Mucosa of descending colon (tissue), 3 donors: Measurements from ENCODE around the gene ARV1. TPM values are rescaled to one million over a fixed set of nuclear protein-coding genes. Genes with fewer than 3 reads are reported as not detected.

ENCODE experiments used
- ATAC-seq: fragments of 200-7000 bp; cut with Tn5 transposase; one replicate; pipeline ENCODE4 v1.9.1; 2020; ENCODE audit warnings: mild to moderate bottlenecking, moderate library complexity
- DNase-seq, 3 donors: peaks; one replicate each; pipeline ENCODE4 v3.0.0-alpha.2; 2020
- H3K36me3 ChIP-seq: fragments of 200-600 bp; one replicate; pipeline ENCODE4 v1.8.0; 2021; ENCODE audit warnings: low read depth, mild to moderate bottlenecking
- H3K4me1 ChIP-seq: fragments of 200-600 bp; one replicate; pipeline ENCODE4 v1.8.0; 2021; ENCODE audit warnings: low read depth, mild to moderate bottlenecking
- H3K4me3 ChIP-seq: fragments of 200-600 bp; one replicate; pipeline ENCODE4 v1.8.0; 2021; ENCODE audit warnings: mild to moderate bottlenecking
- H3K9me3 ChIP-seq: fragments of 200-600 bp; one replicate; pipeline ENCODE4 v1.8.0; 2021; ENCODE audit warnings: mild to moderate bottlenecking
- CTCF ChIP-seq: fragments of 200-600 bp; IDR thresholded peaks from one replicate; pipeline ENCODE4 v1.8.0; 2022; ENCODE audit warnings: antibody characterized with exemption, mild to moderate bottlenecking
- intact Hi-C, 2 donors: fragments of 100-400 bp; cut with DNase I in 1 of 2; cut with micrococcal nuclease in 1 of 2; formaldehyde crosslinking; loops; one replicate each; pipeline versions ENCODE4 v1.11.0 to v1.11.1; 2022; cut with DNase I, micrococcal nuclease
- total RNA-seq, 3 donors: library from RNA; stranded (reverse); fragmentation: NEBNext Ultra II Directional in 2 of 3; extraction: Animal tissue kit (Norgen Biotek cat#: 25700) in 2 of 3; gene quantifications; one replicate each; pipeline versions ENCODE4 v1.2.1 to v1.2.4, GENCODE V29; 2021 to 2023
- donor health status: DM: no; HTN: no; CAD: no; lungs with moderate emphysema.
- donor health status: DM: no; HTN: no; CAD: no.
- donor health status: DM: no; HTN: yes; CAD: no.

Gene ARV1
- total RNA-seq, 3 donors from 2014 or later: 22.4 to 33.2 (median 30.3) TPM

DNA sequence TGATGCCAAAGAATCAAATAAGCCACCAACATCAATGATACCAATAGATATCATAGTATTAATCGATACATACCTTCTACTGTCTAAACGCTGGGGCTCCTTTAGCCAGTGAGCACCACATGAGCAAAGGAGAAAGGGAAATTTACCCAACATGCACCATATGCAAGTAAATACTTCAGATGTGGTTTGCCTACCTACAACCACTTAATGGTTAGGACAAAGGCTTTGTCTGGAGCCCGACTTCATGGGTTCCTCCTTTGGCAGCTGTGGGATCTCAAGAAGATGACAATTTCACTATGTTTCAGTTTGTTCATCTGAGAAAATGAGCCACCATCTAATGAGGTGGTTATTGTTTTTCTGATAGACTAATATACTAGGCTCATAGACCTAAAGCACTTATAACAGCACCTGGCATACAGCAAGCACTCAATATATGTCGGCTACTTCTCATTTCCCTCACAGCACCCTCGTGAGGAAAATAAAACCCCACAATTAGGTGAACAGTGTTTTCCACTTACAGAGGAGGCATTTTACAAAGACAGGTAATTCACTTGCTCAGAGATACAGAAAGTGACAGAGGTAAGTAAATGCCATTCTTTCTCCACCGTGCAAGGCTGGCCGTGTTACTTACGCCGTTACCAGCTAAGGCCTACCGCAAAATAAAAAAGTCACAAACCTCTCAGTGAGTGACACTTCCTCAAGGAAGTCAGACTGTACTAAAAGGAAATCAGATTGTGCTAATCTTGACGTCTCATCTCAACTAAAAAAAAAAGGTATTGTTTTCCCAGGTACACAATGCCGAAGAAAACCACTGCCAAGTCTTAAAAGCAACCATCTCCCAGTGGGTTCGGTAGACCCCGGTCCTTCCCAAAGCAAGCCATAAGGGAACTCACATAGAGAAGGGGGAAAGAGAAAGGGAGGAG is 1.8 kb upstream of the ARV1 start:
- Histone ChIP-seq H3K36me3 (no peaks in the 10 kb centered on the region), H3K4me3 (no peak overlapping the region), H3K9me3 (no peaks in the 10 kb centered on the region), H3K4me1 (peaks cover 12% of the 10 kb centered on the region)
- peak; percentile 17 for ATAC-seq
- intact Hi-C loops: no loop called here
- DNase-seq: no peak
- TF ChIP-seq CTCF: no peak

DNA sequence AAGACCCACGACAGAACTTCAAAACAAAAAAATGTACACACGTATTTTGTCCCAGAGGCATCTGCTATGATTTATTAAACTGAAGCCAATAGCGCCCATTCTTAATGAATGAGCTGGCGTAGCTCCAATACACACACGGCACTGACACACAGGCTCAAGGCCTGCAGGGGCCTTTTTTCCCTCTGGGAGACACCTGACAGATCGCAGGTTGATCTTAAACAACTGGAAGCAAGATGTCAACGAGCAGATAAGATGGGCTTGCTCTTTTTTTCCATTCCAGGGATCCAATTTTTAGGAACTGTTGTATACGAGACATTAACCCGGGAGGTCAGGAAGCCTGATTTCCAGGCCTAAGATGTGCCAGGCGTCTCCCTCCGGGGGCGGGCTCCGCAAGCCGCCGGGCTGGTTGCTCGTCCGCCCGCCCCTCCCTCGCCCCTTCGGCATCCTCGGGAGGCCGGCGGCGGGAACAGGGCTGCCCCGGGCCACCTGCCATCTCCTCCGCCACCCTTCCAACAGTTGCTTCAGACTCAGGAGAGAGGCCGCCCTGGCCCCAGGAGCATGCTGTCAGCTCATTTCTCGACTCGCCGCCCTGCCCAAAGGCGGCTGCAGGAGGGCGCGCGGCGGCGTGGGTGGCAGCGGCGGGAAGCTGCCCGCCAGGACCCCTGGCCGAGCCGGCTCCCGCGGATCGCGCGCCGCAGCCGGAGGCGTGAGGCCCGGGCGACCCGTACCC is 968 bp upstream of the ARV1 start:
- intact Hi-C loops: no loop called here
- Histone ChIP-seq H3K36me3 (no peaks in the 10 kb centered on the region), H3K4me1 (peaks cover 14% of the 10 kb centered on the region), H3K9me3 (no peaks in the 10 kb centered on the region), H3K4me3 (peak overlapping the region; percentile 75)
- DNase-seq: peak; percentile 45 to 68 (median 67)
- TF ChIP-seq CTCF: no peak
- peak; percentile 4 for ATAC-seq

GRCh38 chr1:230979389-230979716 is 459 bp downstream of the ARV1 start:
- Histone ChIP-seq H3K9me3 (no peaks in the 10 kb centered on the region), H3K36me3 (no peaks in the 10 kb centered on the region), H3K4me1 (peaks cover 18% of the 10 kb centered on the region), H3K4me3 (peak overlapping the region; percentile 75)
- intact Hi-C loops: no loop called here
- no peak for TF ChIP-seq CTCF
- ATAC-seq (no peak), DNase-seq (no peak)

DNA sequence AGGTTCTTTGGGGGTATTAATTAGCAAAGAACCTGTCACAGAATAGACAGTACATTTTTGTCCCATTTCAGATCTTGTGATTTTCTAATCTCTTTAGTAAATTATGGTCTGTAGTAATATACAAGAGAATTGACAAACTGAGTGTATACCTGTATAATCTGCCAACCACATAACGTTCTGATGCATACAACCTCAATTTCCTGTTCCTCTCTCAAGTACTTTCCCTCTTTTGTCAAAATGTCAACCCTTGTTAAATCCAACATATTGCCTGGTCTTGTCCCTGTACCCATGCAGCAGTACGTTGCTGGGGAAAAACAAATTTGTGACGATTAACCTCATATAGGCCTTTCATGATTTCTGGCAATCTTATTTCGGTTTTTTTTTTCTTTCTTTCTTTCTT is 1.1 kb downstream of the ARV1 start:
- TF ChIP-seq CTCF: no peak
- Histone ChIP-seq H3K4me1 (peaks cover 24% of the 10 kb centered on the region), H3K36me3 (no peaks in the 10 kb centered on the region), H3K4me3 (no peak overlapping the region), H3K9me3 (no peaks in the 10 kb centered on the region)
- intact Hi-C loops: no loop called here
- no peak for DNase-seq
- ATAC-seq: no peak

DNA sequence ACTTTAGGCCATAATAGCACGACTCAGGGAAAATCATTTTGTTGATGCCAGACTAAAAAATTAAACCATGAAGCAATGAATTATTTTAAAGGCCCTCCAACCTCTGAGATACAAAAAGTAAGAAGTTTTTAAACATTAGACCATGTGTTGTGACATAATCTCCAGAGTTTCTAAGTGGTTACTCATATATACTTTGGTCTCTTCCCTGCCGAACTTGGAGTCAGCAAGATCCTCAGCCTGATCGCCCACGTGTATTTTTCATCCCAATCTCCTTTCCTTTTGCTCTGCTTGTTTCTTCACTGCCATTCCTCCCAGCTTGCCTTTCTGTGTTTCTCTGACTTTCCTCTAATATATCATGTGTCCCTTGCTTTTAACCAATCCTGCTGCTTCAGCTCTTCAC is 3.8 kb downstream of the ARV1 start:
- Histone ChIP-seq H3K4me1 (peaks cover 32% of the 10 kb centered on the region), H3K36me3 (no peaks in the 10 kb centered on the region), H3K4me3 (no peak overlapping the region), H3K9me3 (no peaks in the 10 kb centered on the region)
- intact Hi-C loops: no loop called here
- ATAC-seq (no peak), DNase-seq (no peak)
- TF ChIP-seq CTCF: no peak
